ENCODE results near the gene GSTO1.

GSTO1 gene

DNA sequence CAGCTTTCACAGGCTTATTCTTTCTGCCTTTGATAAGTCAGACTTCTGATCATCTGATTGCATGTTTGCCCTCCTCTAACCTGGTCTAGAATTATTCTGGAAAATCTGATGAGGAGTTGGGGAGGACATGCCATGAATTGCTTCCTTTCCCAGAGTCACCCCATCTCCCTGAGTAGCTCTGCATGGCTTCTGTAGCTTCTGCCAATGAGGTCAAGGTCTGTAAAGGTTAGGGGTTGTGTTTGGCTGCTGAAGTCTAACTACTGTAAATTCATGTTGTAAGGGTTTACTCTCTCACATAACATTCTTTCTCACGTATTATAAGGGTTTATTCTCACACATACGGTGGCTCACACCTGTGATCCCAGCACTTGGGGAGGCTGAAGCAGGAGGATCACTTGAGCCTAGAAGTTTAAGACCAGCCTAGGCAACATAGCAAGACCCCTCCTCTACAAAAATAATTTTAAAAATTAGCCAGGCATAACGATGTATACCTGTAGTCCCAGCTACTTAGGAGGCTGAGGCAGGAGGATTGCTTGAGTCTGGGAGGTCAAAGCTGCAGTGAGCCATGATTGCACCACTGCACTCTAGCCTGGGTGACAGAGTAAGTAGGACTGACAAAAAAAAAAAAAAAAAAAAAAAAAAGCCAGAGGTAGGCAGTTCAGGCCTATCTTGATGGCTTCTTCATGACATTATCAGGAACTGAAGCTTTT lies 25.0 kb downstream of the GSTO1 start:
- DNase-seq = no peak

DNA sequence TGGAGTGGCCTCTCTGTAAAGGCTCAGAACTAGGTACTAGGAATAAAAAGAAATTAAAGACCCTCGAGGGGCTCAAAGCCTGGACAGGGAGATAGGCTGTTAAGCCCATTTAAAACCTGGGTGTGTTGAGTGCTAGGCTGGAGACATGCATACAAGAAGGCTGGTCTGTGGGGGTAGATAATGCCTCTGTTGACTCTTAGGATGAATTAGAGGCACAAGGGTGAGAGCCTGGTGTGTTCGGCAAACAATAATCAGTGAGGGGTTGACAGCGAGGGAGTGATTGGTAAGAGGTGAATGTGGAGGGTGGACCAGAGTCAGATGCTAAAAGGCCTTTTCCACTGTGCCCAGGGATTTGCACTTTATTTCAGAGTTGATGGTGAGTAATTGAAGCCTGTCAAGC lies 27.0 kb downstream of the GSTO1 start:
- DNase-seq = no peak

DNA sequence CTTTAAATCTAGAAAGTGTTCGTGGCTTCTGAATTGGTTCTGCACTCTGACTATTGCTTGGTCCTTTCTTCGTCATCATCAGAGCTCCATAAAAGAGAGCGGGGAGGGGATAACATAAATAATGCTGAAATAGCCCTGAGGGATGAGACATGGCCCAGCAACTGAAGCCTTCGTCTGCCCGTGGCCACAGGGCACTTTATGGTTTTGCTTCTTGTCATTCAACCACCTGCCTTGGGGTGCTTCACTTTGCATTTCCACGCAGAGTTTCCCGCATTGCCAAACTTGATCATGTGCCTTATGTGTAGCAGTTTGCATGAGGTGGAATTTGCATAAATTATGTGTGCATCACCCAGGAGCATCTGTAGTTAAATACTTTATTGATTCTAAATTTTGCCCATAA lies 30.2 kb downstream of the GSTO1 start:
- DNase-seq = no peak

DNA sequence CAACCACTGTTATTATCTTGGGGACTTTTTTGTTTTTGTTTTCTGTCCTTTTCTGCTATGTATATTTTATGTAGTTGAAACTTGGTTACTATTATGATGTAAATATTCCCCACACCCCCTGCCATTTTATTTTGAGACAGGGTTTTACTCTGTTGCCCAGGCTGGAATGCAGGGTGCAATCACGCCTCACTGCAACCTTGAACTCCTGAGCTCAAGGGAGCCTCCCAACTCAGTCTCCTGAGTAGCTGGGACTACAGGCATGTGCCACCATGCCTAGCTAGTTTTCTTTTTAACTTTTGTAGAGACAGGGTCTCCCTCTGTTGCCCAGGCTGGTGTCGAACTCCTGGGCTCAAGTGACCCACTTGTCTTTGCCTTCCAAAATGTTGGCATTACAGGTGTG lies 32.2 kb downstream of the GSTO1 start:
- DNase-seq = no peak

DNA sequence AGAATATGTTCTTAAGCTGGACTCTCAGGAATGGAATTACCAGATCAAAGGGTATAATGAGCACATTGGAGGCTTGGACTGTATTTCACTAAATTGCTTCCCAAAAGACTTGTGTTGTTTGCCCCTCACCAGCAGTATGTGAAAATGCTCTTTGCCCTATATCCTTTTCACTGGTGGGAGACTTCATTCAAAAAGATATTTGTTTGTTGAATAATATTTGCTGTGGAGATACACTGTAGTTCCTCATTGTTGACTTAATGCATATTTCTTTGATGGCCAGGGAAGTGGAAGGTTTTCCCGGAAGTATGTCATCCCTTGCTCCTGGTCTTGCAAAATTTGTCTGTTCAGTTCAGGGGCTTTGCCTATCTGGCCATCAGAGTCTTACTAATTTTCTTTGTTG lies 33.7 kb downstream of the GSTO1 start:
- DNase-seq = no peak

DNA sequence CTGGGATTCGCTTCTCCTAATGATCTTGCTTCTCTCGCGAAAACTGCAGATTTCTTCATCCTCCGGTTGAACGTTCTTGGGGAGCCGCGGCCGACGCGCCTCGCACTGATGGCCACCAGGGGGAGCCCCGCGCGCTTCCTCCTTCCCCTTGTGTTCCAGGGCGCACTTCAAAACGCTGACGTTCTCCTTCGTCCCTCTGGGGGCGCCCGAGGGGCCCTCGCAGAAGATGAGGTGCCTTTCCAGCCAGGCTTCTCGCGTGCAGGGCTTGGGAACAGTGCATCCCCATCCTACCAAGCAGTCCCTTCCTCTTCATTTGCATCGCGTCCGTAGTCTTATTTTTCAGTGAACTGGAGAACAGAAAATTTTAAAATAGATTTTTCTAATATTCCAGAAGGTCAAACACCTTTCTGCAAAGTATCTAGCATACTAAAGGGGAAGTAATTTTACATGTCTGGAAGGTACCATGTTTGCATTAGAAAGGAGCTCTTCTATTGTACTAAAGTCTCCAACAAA lies 36.8 kb downstream of the GSTO1 start:
- DNase-seq = no peak

DNA sequence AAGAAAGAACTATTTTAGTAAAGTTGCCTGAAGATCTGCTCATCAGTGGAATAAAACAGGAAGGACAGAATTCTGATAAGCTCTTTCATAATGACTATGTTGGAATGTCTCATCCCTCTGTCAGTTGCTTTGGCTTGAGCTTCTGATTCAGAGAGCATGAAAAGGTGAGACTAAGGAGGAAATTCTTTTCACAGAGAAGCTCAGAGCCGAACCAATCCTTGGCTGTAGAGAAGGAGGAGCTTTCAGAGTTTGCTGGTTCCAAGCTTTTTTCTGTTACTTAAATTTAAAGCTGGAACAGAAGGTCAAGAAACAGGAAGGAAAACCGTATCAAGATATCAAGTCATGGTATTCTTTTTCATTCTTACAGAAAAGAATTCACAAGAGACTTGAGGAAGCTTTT lies 38.3 kb downstream of the GSTO1 start:
- DNase-seq = no peak

DNA sequence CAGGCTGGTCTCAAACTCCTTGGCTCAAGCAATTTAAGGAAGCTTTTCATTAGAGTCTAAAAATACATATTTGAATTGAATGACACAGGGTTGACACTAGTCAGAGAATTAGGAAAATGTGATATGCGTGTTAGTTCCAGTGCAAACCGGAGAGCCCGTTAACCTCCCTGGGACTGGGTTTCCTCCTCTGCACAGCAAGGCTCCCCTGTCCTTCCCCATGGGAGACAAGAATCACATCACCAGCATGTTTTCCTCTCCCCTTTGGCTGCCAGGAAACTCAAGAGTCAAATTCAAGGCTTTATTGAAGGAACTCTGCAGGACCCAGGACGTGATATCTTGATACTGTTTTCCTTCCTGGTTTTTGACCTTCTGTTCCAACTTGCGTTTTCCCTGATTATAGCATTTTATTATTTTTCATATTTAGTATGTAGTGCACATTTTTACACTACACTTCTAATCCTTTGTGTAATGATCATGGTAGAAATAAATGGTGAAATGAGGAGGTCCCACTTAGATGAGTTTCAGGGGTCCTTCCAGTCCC lies 39.2 kb downstream of the GSTO1 start:
- DNase-seq = no peak

DNA sequence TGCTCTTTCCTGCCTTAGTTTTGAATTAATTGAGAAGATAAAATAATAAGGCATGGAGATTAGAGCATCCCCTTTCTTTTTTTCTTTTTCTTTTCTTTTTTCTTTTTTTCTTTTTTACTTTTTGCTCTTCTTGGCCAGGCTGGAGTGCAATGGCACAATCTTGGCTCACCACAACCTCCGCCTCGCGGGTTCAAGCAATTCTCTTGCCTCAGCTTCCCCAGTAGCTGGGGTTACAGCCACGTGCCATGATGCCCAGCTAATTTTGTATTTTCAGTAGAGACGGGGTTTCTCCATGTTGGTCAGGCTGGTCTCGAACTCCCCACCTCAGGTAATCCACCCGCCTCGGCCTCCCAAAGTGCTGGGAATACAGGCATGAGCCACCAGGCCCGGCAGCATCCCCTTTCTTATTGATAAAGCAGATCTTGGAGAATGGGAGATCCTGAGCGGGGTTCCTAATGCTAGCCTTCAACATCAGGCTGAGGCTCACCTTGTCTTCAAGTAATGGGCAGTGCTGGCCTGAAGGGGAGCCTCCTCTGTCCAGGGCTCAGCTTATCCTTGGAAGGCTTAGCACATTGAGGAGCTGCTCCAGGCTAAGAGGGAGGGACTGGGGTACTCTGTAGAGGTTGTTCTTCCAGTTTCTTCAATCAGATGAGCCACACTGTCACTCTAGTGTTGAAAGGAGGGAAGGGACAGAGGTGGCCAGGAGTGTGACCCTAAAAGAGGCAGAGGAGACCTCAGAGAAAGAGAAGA lies 42.2 kb downstream of the GSTO1 start:
- DNase-seq = no peak

DNA sequence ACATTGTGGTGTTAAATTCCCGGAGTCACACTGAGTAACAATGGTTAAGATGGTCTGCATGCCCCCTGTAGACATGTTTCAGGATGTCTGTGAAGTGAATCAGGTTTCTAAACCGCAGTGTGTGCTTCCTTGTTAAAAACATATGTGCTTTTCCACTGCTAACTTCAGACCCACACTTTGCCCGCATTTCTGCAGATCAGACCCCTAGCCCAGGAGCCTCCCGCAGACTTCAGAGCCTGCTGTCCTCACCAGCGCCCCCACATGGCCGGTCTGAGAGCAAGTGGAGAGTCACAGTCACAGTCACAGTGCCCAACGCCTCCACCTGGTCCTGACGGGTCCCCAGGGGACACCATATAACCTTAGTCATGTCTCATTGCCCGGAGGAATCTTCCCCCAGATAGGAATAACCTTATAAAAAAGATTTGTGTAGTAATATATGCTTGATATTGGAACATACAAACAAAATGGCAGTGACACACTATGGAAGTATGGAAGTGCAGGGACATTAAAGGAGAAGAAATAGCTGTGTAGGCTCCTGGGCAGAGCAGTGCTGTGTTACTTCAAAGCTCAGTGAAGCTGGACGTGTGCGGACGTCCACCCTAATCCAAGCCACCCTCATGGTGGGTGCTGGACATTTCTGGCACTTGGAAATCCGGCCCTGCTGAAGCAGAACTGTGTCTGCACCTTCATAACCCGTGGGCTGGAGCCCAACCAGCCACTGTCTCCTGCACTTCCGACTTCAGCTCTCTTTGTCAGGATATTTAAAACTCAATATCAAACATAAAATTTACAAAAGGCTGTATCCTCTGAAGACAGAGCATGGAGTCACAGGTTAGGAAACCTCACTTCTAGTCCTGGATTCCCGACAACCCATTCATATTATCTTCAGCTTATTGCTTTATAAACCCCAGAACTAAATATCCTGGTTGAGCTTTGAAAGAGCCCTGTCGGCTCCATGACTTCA lies 43.3 kb downstream of the GSTO1 start:
- no peak for DNase-seq

DNA sequence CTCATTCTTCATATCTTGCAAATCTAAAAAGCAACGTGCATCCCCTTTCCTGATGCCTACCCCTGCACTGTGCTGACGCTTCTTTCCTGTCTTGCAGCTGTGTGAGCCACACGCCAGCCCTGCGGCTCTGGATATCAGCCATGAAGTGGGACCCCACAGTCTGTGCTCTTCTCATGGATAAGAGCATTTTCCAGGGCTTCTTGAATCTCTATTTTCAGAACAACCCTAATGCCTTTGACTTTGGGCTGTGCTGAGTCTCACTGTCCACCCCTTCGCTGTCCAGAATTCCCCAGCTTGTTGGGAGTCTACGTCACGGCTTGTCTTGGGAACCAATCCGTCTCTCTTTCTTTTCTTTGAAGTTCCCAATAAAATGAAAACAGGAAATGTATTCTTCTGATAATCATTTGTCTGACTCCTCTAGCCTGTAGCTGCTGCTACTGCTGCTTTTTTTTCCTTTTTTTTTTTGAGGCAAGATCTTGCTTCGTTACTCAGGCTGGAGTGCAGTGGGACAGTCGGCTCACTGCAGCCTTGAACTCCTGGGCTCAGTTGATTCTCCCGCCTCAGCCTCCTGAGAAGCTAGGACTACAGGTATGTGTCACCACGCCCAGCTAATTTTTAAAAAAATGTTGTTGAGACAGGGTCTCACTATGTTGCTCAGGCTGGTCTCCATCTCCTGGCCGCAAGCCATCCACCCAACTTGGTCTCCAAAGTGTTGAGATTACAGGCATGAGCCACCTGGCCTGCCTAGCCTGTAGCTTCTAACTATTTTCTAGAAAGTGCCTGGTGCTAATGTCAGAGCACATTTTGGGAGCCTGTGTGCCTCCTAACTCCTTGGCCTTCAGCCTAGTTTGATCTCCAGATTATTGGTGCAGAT lies 44.6 kb downstream of the GSTO1 start:
- DNase-seq = no peak

DNA sequence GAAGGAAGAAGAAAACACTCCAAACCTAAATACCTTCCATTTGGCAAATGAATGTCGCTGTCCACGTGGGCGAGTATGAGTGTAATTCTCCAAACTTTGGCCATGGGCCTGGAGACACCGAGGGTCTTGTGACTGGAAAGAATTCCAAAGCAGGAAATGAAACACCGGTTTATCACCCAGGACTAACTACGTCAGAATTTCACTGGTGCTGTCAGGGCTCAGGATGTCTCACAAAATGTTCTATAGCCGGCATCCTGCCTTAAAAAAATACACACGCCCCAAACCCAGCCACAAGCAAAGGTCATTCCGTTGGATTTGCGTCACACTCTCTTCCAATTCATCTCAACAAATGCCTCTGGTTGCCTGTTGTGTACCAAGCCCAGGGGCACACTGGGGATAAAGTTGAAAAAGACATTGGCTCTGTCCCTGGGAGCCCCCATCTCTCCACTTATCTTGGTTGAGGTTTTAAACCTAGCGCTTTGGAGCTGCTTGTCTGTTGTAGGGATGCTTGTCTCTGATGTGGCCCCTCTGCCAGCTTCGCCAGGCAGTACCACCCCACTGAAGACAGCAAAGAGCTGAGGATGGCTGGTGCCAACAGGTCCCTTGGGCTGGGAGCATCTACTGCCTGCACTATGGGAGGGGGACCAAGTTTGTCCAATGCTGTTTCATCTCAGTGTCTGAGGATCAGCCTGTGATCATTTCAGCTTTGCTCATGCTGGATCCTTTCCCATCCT lies 45.5 kb downstream of the GSTO1 start:
- no peak for DNase-seq

DNA sequence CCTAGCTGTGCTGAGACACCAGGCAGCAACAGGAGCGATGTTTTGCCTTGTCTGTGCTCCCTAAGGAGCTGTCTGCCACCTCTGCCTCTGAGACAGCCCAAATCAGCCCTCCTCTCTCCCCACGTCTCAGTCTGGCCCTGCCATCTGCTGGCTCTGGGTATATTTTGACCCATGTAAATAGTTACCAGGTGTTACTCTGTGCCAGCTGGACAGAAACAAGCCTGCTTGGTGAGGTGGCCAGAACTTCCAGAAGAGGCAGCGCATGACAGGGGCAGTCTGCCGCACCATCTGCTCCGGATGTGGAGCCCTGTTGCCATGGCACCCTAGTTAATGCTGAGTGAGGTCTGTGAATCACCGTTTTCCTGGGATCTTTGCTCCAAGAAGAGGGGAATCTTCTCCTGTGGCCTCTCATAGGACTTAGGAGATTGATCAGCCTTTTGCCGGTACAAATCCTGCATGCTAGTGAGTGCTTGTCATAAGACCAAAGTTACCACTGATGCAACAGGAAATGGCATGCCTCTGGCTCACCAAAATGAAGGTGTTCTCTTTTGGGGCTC lies 46.1 kb downstream of the GSTO1 start:
- DNase-seq = no peak

DNA sequence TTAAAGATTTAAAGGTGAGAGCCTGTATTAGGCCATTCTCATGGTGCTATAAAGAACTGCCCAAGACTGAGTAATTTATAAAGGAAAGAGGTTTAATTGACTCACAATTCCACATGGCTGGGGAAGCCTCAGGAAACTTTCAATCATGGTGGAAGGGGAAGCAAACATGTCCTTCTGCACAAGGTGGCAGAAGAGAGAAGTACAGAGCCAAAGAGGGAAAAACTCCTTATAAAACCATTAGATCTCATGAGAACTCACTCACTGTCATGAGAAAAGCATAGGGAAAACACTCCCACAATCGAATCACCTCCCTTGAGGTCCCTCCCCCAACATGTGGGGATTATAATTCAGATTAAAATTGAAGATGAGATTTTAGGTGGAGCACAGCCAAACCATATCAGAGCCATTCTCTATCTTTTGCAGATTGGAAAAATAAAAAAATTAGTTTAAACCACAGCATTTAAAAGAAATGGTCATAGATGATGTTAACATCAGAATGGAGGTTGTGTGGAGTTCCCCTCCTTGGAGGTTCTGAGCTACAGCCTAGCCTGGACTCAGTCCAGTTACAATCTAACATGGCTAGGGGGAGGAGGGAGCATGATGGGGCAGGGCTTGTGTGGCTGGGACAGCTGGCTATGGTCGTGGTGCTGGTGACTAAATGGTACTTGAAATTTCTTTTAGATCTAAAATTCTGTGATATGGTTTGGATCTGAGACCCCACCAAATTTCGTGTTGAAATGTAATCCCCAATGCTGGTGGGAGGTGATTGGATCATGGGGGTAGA lies 47.4 kb downstream of the GSTO1 start:
- no peak for DNase-seq

DNA sequence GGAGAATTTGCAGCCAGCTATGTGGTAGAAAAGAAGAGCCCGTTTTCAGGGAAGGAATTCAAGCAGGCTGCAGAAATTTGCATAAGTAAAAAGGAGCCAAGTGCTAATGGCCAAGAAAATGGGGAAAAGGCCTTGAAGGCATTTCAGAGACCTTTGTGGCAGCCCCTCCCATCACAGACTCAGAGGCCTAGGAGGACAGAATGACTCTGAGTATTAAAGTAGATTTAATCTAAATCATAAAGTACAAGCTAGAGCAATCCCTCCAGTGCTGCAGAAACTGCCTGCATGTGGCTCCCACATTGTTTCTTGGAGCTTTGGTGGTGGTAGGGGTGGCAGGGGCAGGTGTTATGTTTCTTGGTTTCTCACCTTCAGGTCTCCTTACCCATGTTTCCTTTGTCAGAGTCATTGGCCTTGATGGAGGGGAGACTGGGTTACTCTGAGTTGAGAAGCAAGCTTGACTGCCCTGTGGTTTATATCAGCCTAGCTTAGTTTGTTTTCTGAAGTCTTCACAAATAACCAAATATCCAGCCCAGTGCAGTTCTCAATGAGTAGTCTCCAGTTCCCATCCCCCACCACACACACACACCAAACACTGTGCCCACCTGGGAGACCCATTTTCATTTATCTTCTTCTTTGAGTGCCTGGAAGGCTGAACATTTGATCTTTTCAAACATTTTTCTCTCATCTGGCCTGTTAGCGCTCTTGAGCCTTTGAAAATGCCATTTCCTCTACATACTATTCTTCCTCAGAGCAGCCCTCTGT lies 49.1 kb downstream of the GSTO1 start:
- DNase-seq = no peak

DNA sequence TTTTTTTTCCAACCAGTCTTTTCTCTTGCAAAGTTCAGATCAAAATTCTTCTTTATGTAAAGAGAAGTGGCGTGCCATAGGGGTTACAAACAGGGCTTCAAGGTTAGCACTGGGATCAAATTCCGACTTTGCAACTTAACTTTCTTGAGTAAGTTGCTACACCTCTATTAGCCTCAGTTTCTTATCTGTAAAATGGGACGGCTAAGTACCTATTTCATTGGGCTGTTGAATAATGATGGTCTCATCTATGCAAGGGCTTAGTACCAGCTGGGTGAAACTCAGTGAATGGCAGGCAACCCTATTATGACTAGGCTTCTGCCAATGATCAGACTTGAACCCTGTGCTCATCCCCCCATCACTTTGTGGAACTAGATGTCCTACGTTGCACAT lies 49.7 kb downstream of the GSTO1 start:
- no peak for DNase-seq

DNA sequence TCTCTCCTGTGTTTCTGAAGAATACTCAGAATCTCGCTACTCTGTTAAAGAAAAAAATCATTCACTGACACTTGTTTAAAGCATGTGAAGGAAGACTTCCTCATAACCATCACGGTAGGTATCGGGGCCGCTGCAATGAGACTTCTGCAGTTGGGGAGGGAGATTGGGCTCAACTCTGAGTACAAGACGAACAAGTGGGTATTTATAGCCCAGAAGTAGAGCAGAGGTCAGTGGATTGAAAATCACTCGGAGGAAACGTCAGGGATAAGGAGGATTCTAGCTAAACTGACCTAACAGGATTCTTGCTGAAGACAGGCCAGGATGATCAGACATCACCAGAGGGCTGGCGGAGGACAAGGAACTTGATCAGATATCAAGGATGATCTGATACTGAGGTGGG lies 50.2 kb downstream of the GSTO1 start:
- DNase-seq = no peak

DNA sequence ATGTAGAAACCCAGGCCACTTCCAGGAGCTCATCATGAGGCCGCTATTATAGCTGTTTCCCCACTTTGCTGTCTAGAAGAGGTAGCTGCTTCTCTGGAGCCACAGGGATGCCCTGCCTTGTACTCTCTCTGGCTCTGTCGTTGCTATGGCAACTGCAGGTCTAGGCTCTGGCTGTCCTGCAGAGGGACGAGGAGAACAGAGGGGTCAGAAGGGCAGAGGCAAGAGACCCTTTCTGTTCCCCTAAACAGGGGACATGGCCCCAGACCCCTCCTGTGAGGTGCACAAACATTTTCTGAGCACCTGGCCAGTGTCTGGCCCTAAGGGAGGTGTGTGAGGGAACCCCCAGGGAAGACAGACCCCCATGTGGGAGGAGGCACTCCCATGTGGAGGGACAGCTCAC lies 52.2 kb downstream of the GSTO1 start:
- no peak for DNase-seq

All from cortex of kidney (tissue), 1 donor.